RPMI8226 (cell line): ENCODE measurements around the gene CHST7.
A peak's percentile ranks its signal among the peaks of the same experiment; 100 is the strongest.

Source experiments
- DNase-seq: peaks from one replicate; pipeline ENCODE4 v3.0.0-alpha.2; 2015

The CHST7 gene

GRCh38 chrX:46573892-46574773, 568 bp downstream of the CHST7 start:
- DNase-seq: peak; percentile 85

DNA sequence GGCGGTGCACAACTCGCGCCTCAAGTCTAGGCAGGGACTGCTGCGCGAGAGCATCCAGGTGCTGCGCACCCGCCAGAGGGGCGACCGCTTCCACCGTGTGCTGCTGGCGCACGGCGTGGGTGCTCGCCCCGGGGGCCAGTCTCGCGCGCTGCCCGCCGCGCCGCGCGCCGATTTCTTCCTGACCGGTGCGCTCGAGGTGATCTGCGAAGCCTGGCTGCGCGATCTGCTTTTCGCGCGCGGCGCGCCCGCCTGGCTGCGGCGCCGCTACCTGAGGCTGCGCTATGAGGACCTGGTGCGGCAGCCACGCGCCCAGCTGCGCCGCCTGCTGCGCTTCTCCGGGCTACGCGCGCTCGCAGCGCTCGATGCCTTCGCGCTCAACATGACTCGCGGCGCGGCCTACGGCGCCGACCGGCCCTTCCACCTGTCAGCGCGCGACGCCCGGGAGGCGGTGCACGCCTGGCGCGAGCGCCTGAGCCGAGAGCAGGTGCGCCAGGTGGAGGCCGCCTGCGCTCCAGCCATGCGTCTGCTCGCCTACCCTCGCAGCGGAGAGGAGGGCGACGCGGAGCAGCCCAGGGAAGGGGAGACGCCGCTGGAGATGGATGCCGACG, 1.3 kb downstream of the CHST7 start:
- DNase-seq: peak; percentile 84

- DNase-seq: no peak
Measured at GRCh38 chrX:46575586-46575985, 2.0 kb downstream of the CHST7 start.

DNA sequence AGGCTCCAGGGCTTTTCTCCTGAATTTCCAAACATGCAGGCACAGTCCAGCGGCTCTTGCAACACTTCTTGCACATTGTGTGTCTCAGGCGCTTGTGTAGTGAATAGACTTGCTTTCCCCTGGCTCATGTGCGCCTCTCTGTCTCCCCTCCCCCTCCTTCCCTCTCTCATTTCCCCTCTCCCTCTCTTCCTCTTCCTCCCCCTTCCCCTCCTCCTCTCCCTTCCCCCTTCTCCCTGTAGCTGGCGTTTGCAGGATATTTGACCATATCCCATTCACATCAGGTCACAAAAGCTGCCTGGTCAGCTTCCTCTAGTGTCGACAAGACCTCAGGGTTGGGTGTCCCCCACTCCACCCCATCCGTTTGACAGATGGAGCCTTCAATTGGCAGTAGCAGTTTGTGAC, 2.4 kb downstream of the CHST7 start:
- DNase-seq: peak; percentile 19

GRCh38 chrX:46576458-46576857, 2.9 kb downstream of the CHST7 start:
- no peak for DNase-seq

DNA sequence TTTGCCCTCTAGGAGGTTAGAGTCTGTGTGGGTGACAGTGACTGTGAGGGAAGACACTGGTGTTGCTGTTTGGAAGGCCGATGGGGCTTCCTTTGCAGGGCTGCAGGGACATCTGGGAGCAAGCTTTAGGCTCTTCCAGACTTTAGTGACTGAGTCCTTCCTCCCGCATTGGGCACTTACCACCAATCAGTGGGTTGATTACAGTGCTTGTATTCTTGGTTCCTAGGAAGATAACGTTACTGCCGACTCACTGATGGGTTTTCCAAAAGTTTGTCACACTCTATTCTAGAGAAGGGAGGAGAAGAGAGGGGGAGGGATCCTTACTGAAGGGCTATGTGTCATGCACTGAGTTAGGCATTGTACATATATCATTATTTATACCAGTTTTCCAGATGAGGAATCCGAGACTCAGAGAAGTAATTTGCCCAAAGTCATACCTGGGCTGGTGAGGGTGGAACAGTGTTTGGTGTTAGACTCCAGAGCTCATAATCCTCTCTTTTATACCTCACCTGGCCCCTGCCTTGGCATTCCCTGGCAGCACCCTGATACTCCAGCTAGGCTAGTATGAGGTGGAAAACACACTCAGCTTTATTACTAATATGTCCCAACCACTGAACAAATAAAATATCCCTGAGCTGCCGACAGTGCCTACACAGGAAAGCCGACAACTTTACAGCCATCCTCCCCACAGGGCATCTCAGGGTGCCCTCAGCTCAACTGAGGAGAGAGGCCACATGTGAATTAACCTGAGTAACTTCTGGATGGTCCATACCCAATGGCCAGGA, 3.8 kb downstream of the CHST7 start:
- no peak for DNase-seq

DNA sequence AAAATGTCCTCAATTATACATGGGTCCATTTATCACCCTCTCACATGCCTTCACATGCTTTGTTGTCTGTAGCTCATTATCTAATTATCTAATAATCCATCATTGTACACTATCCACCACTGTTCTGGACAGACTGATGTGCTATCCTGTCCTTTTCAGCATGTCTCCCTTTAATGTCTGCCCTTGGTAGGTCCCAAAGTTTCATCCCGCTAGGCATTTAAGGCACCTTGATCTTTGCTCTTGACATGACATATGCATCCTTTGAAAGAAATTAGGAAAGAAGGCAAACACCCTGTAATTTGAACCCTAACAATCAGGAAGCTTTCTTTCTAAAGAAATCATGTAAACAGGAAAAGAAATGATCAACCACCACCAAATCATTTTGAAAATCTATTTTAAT, 5.7 kb downstream of the CHST7 start:
- DNase-seq: no peak

DNA sequence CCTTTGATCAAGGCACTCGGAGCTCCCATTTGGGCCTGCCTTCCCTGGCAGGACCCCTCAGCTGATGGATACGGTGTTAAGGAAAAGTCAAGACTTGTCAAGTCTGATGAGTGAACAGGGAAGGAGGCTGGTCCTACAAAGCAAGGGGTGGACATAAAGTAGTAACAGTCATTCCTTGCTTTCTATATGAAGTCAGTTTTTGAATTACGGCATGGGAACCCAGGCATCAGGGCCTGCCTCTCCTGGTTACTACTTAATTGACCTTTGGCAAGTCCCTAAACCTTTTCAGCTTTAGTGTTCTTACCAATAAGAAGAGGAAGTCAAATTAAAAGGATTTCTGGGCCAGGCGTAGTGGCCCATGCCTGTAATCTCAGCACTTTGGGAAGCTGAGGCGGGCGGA, 7.0 kb downstream of the CHST7 start:
- DNase-seq: no peak

DNA sequence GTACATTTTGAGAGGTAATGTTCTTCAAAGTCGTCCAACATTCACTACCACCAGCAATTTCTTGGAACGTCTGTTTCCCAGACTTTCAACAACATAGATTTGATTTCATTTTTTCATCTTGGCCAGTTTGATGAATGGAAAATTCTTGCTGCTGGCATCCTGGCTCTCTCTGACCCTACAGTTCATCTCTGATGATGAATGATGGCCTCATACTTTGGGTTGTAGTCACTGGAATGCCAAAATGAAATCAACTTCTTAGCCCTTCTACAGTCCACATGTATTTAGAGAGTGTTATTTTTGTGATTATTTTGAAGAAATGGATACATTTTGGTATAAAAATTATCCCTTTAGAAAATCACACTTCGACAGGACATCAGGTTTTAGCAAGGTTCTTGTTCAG, 8.8 kb downstream of the CHST7 start:
- DNase-seq: no peak

- DNase-seq: no peak
Measured at GRCh38 chrX:46582966-46583365, 9.4 kb downstream of the CHST7 start.

DNA sequence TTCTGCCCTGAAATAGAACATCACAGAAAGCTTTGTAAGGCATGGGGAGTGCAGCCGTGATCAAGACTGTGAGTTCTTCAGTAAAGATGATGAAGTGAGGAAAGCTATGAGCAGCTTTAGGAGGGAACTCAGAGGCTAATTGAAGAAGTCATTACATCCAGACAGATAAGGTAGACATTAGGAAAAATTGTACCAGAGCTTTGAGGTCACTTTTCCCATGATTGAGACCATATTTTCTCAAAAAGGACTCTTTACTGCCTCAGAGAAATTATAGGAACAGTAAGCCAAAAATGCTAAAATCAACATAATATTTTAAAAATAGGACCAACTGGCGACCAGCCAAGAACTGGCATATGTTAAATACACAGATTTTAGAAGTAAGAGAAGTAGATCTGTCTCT, 11.2 kb downstream of the CHST7 start:
- peak; percentile 11 for DNase-seq

GRCh38 chrX:46587158-46587557, 13.6 kb downstream of the CHST7 start:
- no peak for DNase-seq

GRCh38 chrX:46587753-46588171, 14.2 kb downstream of the CHST7 start:
- DNase-seq: no peak

DNA sequence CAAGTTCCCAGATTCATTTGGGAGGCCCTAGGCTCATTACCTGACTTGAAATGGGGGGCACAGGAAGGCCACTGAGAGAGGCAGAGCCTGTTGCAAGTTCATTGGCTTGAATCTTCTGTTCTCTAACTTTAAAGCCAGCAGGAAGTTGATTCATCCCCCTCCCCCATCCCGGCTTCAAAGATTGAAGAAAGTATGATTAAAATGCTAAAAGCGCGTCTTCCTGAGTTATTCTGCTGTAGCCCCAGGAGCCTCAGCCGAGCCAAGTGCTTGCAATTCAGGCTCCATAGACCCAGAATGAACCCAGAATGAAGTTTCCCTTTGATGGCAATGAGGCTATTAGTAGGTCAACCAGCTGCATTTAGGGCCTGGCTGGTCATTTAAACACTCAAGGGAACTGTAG, 14.7 kb downstream of the CHST7 start:
- no peak for DNase-seq

DNA sequence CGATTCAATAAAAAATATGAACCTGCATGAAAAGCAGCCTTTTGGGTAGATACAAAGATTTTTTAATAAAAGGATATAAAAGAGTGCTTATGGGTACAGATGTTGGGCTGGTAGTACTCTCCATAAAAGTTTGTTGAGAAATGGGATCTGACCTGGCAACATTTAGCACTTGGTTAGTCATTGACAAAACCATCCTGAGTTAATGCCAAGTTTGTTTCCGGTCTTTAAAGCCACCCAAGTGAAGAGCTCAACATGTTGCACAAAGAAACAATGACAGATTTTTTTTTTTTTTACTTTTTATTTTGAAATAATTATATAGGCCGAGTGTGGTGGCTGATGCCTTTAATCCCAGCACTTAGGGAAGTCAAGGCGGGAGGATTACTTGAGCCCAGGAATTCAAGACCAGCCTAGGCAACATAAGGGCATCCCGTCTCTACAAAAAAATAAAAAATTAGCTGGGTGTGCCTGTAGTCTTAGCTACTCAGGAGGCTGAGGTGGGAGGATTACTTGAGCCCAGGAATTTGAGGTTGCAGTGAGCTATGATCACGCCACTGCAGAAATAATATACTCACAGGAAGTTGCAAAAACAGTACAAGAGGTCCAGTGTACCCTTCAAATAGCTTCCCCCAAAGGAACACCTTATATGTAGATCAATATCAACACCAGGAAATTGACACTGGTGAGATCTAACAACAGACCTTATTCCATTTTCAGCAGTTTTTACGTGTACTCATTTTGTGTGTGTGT, 16.6 kb downstream of the CHST7 start:
- no peak for DNase-seq

GRCh38 chrX:46595084-46595483, 21.5 kb downstream of the CHST7 start:
- DNase-seq: no peak

DNA sequence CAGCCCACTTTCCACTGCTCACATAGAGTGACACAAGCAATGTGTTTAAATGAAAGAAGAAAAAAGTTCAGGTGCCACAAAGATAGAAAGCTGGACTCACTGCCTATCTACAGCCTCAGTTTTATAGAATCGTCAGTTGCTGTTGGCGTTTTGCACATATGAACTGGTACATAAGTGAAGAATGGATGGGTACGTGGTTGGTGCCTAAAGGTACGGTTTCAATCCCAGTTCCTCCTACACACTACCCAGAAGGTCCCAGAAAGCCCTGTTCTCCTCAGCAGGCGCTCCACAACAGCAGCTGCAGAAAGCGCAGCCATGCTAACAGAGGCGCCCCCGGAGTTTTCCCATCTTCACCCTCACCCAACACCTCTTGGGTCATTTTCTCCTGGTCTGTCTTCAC, 23.6 kb downstream of the CHST7 start:
- no peak for DNase-seq

- no peak for DNase-seq
Measured at GRCh38 chrX:46597771-46598170, 24.2 kb downstream of the CHST7 start.

GRCh38 chrX:46599051-46599560, 25.5 kb downstream of the CHST7 start:
- no peak for DNase-seq

- DNase-seq: no peak
Measured at GRCh38 chrX:46601283-46601682, 27.7 kb downstream of the CHST7 start.

GRCh38 chrX:46602468-46603102, 29.0 kb downstream of the CHST7 start:
- no peak for DNase-seq

- DNase-seq: no peak
Measured at GRCh38 chrX:46607916-46608315, 34.4 kb downstream of the CHST7 start.
